ENCODE data around the gene CD276. TPM values are rescaled to one million over a fixed set of nuclear protein-coding genes. Genes with fewer than 3 reads are reported as not detected.

The CD276 gene
- polyA plus RNA-seq, 1 donor from 2014 or later: 70.4 TPM

DNA sequence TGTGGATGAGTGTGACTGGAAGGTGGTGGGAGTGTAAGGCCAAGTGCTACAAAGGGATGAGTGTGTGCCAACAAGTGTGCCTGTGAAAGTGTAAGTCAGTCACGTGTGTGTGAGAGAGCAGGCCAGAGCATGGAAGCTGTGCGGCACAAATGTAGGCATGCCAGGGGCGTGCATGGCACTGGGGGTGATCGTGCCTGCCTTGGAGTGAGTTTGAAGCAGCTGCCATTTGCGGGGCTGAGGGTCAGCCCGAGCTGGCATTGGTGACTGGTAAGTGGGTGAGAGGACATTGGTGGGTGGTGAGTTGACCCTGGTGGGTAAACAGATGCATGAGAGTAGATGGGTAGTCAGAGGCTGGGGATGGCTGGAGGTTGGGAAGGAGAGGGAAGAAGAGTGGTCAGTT lies 24.5 kb downstream of the CD276 start:
- Histone ChIP-seq H3K4me2 (ENCODE audit: low read length) (no peak overlapping the region), H3K27ac (ENCODE audit: low read length) (no peak overlapping the region), H3K9me3 (ENCODE audit: low read length) (no peaks in the 10 kb centered on the region), H3K36me3 (ENCODE audit: insufficient read depth, low read length) (no peaks in the 10 kb centered on the region), H3K4me3 (ENCODE audit: low read length) (no peak overlapping the region), H3F3A (ENCODE audit: insufficient read depth, low read length, poor library complexity, severe bottlenecking) (no peaks in the 10 kb centered on the region), H3K9me2 (ENCODE audit: insufficient read depth, low read length) (no peaks in the 10 kb centered on the region), H3K79me2 (replicated peaks; ENCODE audit: insufficient read depth, low read length) (no peaks in the 10 kb centered on the region), H2AFZ (ENCODE audit: low read depth, low read length) (no peak overlapping the region), H4K20me1 (ENCODE audit: insufficient read depth) (no peaks in the 10 kb centered on the region), H3K9ac (ENCODE audit: low read length) (no peak overlapping the region), H3K27me3 (ENCODE audit: insufficient read depth, low read depth, low read length) (no peaks in the 10 kb centered on the region)
- TF ChIP-seq TAF1 (IDR thresholded peaks at IDR 0.05; ENCODE audit: low read depth) (no peak), RAD21 (conservative IDR thresholded peaks at IDR 0.05) (no peak)
- TF ChIP-seq, protein P1, sequence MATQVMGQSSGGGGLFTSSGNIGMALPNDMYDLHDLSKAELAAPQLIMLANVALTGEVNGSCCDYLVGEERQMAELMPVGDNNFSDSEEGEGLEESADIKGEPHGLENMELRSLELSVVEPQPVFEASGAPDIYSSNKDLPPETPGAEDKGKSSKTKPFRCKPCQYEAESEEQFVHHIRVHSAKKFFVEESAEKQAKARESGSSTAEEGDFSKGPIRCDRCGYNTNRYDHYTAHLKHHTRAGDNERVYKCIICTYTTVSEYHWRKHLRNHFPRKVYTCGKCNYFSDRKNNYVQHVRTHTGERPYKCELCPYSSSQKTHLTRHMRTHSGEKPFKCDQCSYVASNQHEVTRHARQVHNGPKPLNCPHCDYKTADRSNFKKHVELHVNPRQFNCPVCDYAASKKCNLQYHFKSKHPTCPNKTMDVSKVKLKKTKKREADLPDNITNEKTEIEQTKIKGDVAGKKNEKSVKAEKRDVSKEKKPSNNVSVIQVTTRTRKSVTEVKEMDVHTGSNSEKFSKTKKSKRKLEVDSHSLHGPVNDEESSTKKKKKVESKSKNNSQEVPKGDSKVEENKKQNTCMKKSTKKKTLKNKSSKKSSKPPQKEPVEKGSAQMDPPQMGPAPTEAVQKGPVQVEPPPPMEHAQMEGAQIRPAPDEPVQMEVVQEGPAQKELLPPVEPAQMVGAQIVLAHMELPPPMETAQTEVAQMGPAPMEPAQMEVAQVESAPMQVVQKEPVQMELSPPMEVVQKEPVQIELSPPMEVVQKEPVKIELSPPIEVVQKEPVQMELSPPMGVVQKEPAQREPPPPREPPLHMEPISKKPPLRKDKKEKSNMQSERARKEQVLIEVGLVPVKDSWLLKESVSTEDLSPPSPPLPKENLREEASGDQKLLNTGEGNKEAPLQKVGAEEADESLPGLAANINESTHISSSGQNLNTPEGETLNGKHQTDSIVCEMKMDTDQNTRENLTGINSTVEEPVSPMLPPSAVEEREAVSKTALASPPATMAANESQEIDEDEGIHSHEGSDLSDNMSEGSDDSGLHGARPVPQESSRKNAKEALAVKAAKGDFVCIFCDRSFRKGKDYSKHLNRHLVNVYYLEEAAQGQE (IDR thresholded peaks at IDR 0.05; ENCODE audit: borderline replicate concordance): no peak

DNA sequence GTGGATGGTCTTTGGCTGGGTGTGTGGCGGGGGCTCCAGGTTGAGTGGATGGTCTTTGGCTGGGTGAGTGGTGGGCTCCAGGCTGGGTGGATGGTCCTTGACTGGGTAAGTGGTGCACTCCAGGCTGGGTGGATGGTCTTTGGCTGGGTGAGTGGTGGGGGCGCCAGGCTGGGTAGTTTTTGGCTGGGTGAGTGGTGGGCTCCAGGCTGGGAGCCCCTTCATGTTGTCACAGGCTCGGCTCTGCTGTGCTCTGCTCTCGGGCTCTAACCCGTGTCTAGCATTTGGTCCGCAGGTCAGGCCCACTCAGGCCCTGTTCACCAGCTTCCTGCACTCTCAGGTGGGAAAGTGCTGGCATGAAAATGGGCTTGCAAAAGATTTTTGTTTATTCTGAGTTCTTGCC lies 25.1 kb downstream of the CD276 start:
- Histone ChIP-seq H3K4me3 (ENCODE audit: low read length) (no peak overlapping the region), H4K20me1 (ENCODE audit: insufficient read depth) (no peaks in the 10 kb centered on the region), H2AFZ (ENCODE audit: low read depth, low read length) (no peak overlapping the region), H3K9me3 (ENCODE audit: low read length) (no peaks in the 10 kb centered on the region), H3K27ac (ENCODE audit: low read length) (no peak overlapping the region), H3K27me3 (ENCODE audit: insufficient read depth, low read depth, low read length) (no peaks in the 10 kb centered on the region), H3K4me2 (ENCODE audit: low read length) (no peak overlapping the region), H3K36me3 (ENCODE audit: insufficient read depth, low read length) (no peaks in the 10 kb centered on the region), H3K79me2 (replicated peaks; ENCODE audit: insufficient read depth, low read length) (no peaks in the 10 kb centered on the region), H3F3A (ENCODE audit: insufficient read depth, low read length, poor library complexity, severe bottlenecking) (no peaks in the 10 kb centered on the region), H3K9me2 (ENCODE audit: insufficient read depth, low read length) (no peaks in the 10 kb centered on the region), H3K9ac (ENCODE audit: low read length) (no peak overlapping the region)
- TF ChIP-seq, protein P2, sequence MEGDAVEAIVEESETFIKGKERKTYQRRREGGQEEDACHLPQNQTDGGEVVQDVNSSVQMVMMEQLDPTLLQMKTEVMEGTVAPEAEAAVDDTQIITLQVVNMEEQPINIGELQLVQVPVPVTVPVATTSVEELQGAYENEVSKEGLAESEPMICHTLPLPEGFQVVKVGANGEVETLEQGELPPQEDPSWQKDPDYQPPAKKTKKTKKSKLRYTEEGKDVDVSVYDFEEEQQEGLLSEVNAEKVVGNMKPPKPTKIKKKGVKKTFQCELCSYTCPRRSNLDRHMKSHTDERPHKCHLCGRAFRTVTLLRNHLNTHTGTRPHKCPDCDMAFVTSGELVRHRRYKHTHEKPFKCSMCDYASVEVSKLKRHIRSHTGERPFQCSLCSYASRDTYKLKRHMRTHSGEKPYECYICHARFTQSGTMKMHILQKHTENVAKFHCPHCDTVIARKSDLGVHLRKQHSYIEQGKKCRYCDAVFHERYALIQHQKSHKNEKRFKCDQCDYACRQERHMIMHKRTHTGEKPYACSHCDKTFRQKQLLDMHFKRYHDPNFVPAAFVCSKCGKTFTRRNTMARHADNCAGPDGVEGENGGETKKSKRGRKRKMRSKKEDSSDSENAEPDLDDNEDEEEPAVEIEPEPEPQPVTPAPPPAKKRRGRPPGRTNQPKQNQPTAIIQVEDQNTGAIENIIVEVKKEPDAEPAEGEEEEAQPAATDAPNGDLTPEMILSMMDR (IDR thresholded peaks at IDR 0.05; ENCODE audit: poor library complexity, severe bottlenecking): no peak
- no peak for TF ChIP-seq EP300 (conservative IDR thresholded peaks at IDR 0.05; ENCODE audit: poor library complexity, severe bottlenecking)

DNA sequence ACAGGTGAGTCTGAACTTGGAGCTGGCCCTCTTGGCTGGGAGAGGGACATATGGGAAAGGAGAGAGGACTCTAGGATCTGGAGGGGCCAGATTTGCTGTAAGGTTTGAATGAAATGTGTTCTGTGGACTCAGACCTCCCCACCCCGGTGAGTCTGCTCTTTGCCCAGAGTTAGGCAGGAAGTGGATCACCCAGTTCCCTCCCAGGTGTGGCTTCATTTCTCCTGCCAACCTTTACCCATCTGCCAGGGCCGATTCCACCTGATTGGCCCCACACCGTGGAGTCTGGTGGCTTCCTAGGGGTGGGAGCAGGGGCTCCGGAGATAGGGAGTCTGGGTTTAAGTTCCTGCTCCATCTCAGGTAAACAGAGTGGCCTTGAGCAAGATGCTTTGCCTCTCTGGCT lies 25.5 kb downstream of the CD276 start:
- Histone ChIP-seq H3K27ac (ENCODE audit: low read length) (no peak overlapping the region), H3K27me3 (ENCODE audit: insufficient read depth, low read depth, low read length) (no peaks in the 10 kb centered on the region), H3K4me3 (ENCODE audit: low read length) (no peak overlapping the region), H3K9me2 (ENCODE audit: insufficient read depth, low read length) (no peaks in the 10 kb centered on the region), H4K20me1 (ENCODE audit: insufficient read depth) (no peaks in the 10 kb centered on the region), H3K9ac (ENCODE audit: low read length) (no peak overlapping the region), H3F3A (ENCODE audit: insufficient read depth, low read length, poor library complexity, severe bottlenecking) (no peaks in the 10 kb centered on the region), H3K79me2 (replicated peaks; ENCODE audit: insufficient read depth, low read length) (no peaks in the 10 kb centered on the region), H3K4me2 (ENCODE audit: low read length) (no peak overlapping the region), H3K9me3 (ENCODE audit: low read length) (no peaks in the 10 kb centered on the region), H2AFZ (ENCODE audit: low read depth, low read length) (no peak overlapping the region), H3K36me3 (ENCODE audit: insufficient read depth, low read length) (peaks cover 2% of the 10 kb centered on the region)
- TF ChIP-seq TAF1 (IDR thresholded peaks at IDR 0.05; ENCODE audit: low read depth) (no peak), EP300 (conservative IDR thresholded peaks at IDR 0.05; ENCODE audit: poor library complexity, severe bottlenecking) (no peak), RAD21 (conservative IDR thresholded peaks at IDR 0.05) (no peak), POLR2AphosphoS5 (IDR thresholded peaks at IDR 0.05) (no peak), SMC3 (conservative IDR thresholded peaks at IDR 0.05; ENCODE audit: poor library complexity) (no peak), MXI1 (conservative IDR thresholded peaks at IDR 0.05; ENCODE audit: poor library complexity, severe bottlenecking) (no peak), EZH2 (IDR thresholded peaks at IDR 0.05; ENCODE audit: borderline replicate concordance, insufficient read depth, low read length, poor library complexity, severe bottlenecking) (no peak)
- TF ChIP-seq, protein P2 (IDR thresholded peaks at IDR 0.05; ENCODE audit: poor library complexity, severe bottlenecking): no peak
- TF ChIP-seq, protein P1 (IDR thresholded peaks at IDR 0.05; ENCODE audit: borderline replicate concordance): no peak
